GM12872 (cell line): ENCODE data around the gene SRSF1.

Experiments used
- TF ChIP-seq, protein P1 (sequence below): IDR thresholded peaks from 3 replicates; pipeline ENCODE4 v1.5.1; 2011; ENCODE audit warnings: low read depth, mild to moderate bottlenecking, low read length, moderate library complexity; ENCODE audit not compliant: insufficient read depth

The SRSF1 gene

DNA sequence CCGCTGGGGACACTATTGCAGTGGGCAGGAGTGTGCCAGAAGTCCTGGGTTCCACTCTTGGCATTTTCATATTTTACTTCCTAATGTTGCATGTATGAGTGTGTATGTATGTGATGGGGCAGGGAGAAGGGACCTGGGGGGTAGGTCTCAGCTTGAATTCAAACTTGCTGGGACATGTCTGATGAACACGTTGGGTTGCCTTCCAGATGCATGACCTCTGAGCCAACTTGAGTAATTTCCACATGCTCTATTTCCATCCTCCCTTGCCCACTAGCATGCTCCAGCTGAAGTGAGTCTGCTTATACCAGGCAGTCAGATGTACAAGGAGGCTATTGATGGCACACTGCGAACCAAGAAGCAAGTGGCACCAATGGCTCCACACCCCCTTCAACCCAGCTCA is 32.9 kb upstream of the SRSF1 start:
- TF ChIP-seq, protein P1, sequence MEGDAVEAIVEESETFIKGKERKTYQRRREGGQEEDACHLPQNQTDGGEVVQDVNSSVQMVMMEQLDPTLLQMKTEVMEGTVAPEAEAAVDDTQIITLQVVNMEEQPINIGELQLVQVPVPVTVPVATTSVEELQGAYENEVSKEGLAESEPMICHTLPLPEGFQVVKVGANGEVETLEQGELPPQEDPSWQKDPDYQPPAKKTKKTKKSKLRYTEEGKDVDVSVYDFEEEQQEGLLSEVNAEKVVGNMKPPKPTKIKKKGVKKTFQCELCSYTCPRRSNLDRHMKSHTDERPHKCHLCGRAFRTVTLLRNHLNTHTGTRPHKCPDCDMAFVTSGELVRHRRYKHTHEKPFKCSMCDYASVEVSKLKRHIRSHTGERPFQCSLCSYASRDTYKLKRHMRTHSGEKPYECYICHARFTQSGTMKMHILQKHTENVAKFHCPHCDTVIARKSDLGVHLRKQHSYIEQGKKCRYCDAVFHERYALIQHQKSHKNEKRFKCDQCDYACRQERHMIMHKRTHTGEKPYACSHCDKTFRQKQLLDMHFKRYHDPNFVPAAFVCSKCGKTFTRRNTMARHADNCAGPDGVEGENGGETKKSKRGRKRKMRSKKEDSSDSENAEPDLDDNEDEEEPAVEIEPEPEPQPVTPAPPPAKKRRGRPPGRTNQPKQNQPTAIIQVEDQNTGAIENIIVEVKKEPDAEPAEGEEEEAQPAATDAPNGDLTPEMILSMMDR: no peak

DNA sequence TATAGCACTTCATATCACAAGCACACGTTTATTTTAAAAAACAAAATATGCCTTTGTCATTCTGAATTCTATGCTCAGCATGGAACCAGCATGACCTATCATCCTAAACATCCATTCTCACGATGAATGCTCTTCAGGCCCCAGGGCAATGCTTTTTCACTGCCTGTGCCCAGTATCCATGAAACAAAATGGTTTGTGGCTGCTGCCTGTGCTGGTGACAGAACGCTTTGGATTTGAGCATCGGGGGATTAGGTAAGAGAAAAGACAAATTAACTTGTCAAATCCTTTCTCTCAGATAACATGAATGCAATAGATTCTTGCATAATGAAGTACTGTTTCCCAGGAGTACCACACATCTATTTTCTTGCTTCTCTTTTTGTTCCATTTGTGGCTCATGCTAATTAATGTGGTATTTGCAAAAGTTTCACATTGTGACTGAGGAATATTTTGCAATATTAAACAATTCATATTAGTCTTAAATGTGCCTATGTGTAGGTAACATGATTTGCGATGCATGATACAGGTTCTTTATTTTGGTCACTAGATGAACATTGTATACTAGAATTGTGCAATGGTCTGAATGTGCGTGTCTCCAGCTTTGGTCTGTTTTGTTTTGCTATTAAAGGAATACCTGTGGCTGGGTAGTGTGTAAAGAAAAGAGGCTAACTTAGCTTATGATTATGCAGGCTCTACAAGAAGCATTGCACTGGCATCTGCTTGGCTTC is 25.8 kb upstream of the SRSF1 start:
- TF ChIP-seq, protein P1: no peak

DNA sequence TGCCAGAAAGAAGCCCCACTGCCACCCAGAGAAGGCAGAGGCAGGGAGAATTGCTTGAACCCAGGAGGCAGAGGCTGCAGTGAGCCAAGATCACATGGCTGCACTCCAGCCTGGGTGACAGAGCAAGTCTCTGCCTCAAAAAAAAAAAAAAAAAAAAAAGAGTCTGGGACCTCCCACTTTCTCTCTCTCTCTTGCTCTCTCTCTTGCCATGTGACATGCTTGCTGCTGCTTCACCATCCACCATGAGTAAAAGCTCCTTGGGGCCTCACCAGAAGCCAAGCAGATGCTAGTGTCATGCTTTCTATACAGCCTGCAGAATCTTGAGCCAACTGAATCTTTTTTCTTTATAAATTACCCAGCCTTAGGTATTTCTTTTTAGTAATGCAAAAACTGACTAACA is 21.5 kb upstream of the SRSF1 start:
- TF ChIP-seq, protein P1: no peak

DNA sequence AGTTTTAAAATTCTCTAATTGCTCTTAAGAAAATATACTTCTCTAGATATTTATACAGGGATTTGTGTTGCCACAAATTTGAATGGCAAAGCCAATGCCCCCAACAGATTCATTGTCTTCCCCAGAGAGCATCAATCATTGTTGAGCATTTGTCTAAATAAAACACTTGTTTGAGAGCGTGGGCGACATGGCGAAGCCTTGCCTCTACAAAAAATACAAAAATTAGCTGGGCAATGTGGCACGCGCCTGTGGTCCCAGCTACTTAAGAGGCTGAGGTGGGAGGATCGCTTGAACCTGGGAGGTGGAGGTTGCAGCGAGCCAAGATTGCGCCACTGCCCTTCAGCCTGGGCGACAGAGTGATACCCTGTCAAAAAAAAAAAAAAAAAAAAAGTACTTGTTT is 13.4 kb upstream of the SRSF1 start:
- TF ChIP-seq, protein P1: no peak

DNA sequence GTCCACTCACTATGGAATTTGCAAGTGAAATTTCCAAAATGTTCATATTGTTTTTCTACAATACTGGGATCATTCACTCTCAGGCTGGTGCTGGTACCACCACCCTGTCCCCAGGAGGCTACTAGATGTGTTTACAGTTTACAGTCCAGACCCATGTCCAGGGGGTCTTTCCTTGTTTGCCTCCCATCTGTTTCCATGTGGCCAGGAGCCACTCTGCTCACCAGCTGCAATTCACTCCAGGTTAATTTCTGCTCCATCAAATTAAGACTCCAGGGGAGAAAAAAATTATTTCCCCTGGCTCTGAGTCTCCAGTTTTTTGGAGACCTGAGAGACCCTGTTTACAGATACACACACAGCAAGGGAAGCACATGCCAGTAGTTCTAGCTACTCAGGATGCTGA is 12.5 kb upstream of the SRSF1 start:
- TF ChIP-seq, protein P1: no peak

DNA sequence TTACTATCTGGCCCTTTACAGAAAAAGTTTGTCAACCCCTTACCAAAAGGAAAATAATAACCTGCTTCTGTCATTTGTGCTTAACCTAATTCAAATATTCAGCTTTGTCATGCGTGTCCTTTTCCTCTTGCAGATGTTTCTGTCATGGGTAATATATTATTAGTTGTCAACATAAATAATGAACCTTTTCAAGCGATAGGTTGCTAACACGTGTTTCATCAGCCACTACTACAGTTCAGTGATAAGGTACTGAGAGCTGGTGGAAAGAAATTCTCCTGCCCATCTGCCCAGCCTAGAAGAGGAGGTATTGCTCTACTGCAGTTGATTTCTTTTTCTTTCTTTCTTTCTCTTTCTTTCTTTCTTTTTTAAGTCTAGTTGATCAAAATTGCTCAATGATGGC is 12.0 kb upstream of the SRSF1 start:
- TF ChIP-seq, protein P1: no peak

DNA sequence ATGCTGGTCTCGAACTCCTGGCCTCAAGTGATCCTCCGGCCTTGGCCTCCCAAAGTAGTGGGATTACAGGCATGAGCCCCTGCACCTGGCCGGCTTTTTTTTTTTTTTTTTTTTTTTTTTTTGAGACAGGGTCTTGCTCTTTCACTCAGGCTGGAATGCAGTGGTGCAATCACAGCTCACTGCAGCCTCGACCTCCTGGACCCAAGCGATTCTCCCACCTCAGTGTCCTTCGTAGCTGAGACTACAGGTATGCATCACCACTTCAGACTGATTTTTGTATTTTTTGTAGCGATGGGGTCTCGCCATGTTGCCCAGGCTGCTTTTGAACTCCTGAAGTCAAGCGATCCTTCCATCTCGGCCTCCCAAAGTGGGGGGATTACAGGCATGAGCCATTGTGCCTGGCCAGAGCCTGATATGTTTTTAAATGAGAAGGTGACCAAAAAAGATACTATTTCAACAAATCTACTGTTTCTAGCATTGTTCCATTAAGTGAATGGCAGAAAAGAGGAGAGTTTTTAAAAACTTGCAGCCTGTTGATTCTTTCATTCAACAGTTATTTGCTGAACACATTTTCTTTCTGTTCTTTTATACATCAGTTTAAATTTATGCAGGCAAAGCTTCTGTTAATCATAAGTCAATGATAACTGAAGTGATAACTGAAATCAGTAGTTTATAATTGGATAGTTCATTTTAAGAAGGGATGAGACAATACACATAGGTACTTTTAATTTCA is 3.2 kb upstream of the SRSF1 start:
- TF ChIP-seq, protein P1: no peak
